Mesothelial cell of epicardium (in vitro differentiated cells): Measurements from ENCODE around the gene RAPGEF6. TPM values are rescaled to one million over a fixed set of nuclear protein-coding genes. Genes with fewer than 3 reads are reported as not detected.

Experiments used
- DNase-seq, 2 experiments: peaks; one replicate each; pipeline ENCODE4 v3.0.0; 2021; ENCODE audit warnings: low spot score in 2 of 2; ENCODE audit not compliant: unreplicated experiment in 2 of 2
- H3K27ac Mint-ChIP-seq: 2 replicates; pipeline ENCODE4 v1.8.0; 2021; ENCODE audit warnings: mixed read lengths
- H3K27me3 Mint-ChIP-seq: 2 replicates; pipeline ENCODE4 v1.8.0; 2021; ENCODE audit warnings: low read depth, mixed read lengths
- H3K36me3 Mint-ChIP-seq: 2 replicates; pipeline ENCODE4 v1.8.0; 2021; ENCODE audit warnings: mixed read lengths
- H3K4me1 Mint-ChIP-seq: 2 replicates; pipeline ENCODE4 v1.8.0; 2021; ENCODE audit warnings: mixed read lengths
- H3K4me3 Mint-ChIP-seq: 2 replicates; pipeline ENCODE4 v1.8.0; 2021; ENCODE audit warnings: mild to moderate bottlenecking, moderate library complexity, mixed read lengths
- H3K9me3 Mint-ChIP-seq: 2 replicates; pipeline ENCODE4 v1.8.0; 2021; ENCODE audit warnings: mixed read lengths
- total RNA-seq: library from RNA; stranded (reverse); gene quantifications from 3 replicates; pipeline ENCODE4 v1.2.1, GENCODE V29; 2021
- TF ChIP-seq, protein P1 (sequence below): fragments of 200-600 bp; sonication (generic); IDR thresholded peaks from one replicate; pipeline ENCODE4 v1.5.0; 2021; ENCODE audit warnings: antibody characterized with exemption; ENCODE audit not compliant: unreplicated experiment

The RAPGEF6 gene
- total RNA-seq, 1 donor from 2014 or later = 29.0 TPM

DNA sequence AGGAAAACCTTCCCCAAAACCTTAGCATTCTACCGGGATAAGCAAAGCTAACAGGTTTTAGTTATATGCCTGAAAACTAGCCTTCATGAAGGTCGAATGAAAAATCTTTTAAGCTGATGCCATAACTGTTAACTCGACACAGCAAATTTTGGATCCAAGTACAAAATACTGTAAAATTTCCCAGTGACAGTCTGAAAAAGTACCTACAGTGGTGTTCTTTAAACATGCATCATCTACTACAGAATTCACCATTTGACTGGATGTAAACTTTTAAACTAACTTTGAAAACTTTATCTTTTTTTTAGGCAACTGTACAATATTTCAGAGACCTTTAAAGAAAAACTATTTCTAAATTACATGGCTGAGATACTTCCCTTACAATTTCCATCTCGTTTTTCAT is 791 bp downstream of the RAPGEF6 start:
- Mint-ChIP-seq H3K4me1 (peaks cover 16% of the 10 kb centered on the region), H3K4me3 (peak overlapping the region; percentile 96), H3K27ac (peak overlapping the region; percentile 99), H3K27me3 (no peaks in the 10 kb centered on the region), H3K9me3 (no peaks in the 10 kb centered on the region), H3K36me3 (no peaks in the 10 kb centered on the region)
- TF ChIP-seq, protein P1, sequence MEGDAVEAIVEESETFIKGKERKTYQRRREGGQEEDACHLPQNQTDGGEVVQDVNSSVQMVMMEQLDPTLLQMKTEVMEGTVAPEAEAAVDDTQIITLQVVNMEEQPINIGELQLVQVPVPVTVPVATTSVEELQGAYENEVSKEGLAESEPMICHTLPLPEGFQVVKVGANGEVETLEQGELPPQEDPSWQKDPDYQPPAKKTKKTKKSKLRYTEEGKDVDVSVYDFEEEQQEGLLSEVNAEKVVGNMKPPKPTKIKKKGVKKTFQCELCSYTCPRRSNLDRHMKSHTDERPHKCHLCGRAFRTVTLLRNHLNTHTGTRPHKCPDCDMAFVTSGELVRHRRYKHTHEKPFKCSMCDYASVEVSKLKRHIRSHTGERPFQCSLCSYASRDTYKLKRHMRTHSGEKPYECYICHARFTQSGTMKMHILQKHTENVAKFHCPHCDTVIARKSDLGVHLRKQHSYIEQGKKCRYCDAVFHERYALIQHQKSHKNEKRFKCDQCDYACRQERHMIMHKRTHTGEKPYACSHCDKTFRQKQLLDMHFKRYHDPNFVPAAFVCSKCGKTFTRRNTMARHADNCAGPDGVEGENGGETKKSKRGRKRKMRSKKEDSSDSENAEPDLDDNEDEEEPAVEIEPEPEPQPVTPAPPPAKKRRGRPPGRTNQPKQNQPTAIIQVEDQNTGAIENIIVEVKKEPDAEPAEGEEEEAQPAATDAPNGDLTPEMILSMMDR = no peak
- DNase-seq = no peak

GRCh38 chr5:131633830-131634229 is 1.2 kb downstream of the RAPGEF6 start:
- Mint-ChIP-seq H3K27me3 (no peaks in the 10 kb centered on the region), H3K9me3 (no peaks in the 10 kb centered on the region), H3K4me1 (peaks cover 16% of the 10 kb centered on the region), H3K27ac (peak overlapping the region; percentile 99), H3K36me3 (no peaks in the 10 kb centered on the region), H3K4me3 (peak overlapping the region; percentile 96)
- TF ChIP-seq, protein P1 = no peak
- no peak for DNase-seq

- Mint-ChIP-seq H3K4me3 (no peak overlapping the region), H3K4me1 (peaks cover 13% of the 10 kb centered on the region), H3K36me3 (peaks cover under 1% of the 10 kb centered on the region), H3K27ac (no peak overlapping the region), H3K27me3 (no peaks in the 10 kb centered on the region), H3K9me3 (no peaks in the 10 kb centered on the region)
- DNase-seq = no peak
- TF ChIP-seq, protein P1 = no peak
These were observed 4.1 kb downstream of the RAPGEF6 start for GRCh38 chr5:131630963-131631350.

- peaks cover 13% of the 10 kb centered on the region for H3K4me1 Mint-ChIP-seq
- H3K36me3 Mint-ChIP-seq = peaks cover 4% of the 10 kb centered on the region
- TF ChIP-seq, protein P1 = no peak
- H3K4me3 Mint-ChIP-seq = no peak overlapping the region
- no peaks in the 10 kb centered on the region for H3K9me3 Mint-ChIP-seq
- DNase-seq = no peak
- no peaks in the 10 kb centered on the region for H3K27me3 Mint-ChIP-seq
- no peak overlapping the region for H3K27ac Mint-ChIP-seq
These were observed 4.6 kb downstream of the RAPGEF6 start for GRCh38 chr5:131630208-131630962.

GRCh38 chr5:131628990-131629389 is 6.0 kb downstream of the RAPGEF6 start:
- Mint-ChIP-seq H3K9me3 (peaks cover 5% of the 10 kb centered on the region), H3K4me3 (no peak overlapping the region), H3K4me1 (peaks cover 7% of the 10 kb centered on the region), H3K27ac (no peak overlapping the region), H3K27me3 (no peaks in the 10 kb centered on the region), H3K36me3 (peaks cover 6% of the 10 kb centered on the region)
- DNase-seq = no peak
- TF ChIP-seq, protein P1 = no peak
